ENCODE measurements around the gene L1CAM.

DNA sequence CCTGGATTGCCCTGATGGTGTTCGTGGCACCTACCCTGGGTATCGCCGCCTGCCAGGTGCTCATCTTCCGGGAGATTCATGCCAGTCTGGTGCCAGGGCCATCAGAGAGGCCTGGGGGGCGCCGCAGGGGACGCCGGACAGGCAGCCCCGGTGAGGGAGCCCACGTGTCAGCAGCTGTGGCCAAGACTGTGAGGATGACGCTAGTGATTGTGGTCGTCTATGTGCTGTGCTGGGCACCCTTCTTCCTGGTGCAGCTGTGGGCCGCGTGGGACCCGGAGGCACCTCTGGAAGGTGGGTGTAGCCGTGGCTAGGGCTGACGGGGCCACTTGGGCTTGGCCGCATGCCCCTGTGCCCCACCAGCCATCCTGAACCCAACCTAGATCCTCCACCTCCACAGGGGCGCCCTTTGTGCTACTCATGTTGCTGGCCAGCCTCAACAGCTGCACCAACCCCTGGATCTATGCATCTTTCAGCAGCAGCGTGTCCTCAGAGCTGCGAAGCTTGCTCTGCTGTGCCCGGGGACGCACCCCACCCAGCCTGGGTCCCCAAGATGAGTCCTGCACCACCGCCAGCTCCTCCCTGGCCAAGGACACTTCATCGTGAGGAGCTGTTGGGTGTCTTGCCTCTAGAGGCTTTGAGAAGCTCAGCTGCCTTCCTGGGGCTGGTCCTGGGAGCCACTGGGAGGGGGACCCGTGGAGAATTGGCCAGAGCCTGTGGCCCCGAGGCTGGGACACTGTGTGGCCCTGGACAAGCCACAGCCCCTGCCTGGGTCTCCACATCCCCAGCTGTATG lies 20.3 kb upstream of the L1CAM start:
- TF ChIP-seq GATA3 (IDR thresholded peaks at IDR 0.05; ENCODE audit: low read depth, low read length) (no peak), GATA2 (IDR thresholded peaks at IDR 0.05; ENCODE audit: low read depth, low read length) (no peak)

Data from SH-SY5Y (cell line).